DMS 273 treated with DMSO at 0.1 percent for 48 hours (cell line): Measurements from ENCODE around the gene NOBOX.
"Not testable (repeated sequence)": the region's sequence is repeated elsewhere in the genome, so short reads cannot be mapped to it uniquely, and the experiment has no call there.

Experiments
- DNase-seq: peaks from one replicate; lab custom pipeline; 2025; lab: John Stamatoyannopoulos, UW

Gene NOBOX

DNA sequence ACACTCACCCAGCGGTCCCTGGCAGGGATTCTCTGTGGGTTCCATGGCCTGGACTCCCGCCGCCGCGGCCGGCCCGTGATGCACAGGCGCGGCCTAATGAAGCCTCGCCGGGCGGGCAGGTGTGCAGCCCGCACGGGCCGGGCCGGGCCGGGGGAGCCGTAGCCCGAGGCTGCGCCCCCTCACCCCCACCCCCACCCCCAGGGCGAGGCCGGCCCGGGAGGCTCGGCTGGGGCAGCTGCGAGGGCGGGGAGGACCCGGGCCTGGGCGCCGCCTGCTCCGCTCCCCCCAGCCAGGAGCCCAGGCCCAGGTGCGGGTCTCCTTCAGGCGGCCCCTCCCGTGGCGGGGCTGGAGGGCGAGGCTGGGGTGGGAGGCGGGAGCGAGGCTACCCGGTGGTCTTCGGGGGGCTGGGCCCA lies at the start of gene NOBOX:
Gene NOBOX, minus strand, starts transcription at position 45 of the 413 bp plus-strand sequence.
- DNase-seq, result no peak

GRCh38 chr7:144452064-144452463 lies 48.6 kb upstream of the NOBOX start:
- no peak for DNase-seq

DNA sequence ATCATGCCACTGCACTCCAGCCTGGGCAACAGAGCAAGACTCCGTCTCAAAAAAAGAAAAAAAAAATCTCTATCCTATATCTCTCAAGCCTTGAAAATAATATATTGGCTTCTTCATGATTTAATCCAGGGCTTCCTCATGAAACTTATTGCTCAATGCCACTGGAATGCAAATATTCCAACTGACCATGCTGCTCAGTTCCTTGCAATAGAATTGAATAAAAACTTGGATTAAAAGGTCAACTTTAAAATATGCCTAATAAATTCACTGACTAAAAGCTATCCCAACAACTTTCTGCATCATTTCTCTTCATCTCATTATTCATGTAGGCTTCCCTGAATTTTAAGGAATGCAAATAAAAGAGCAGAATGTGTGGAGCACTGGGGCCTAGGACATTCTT lies 42.1 kb upstream of the NOBOX start:
- no peak for DNase-seq

GRCh38 chr7:144439717-144440205 lies 36.3 kb upstream of the NOBOX start:
- no peak for DNase-seq

- no peak for DNase-seq
Measured at GRCh38 chr7:144438759-144439158, 35.3 kb upstream of the NOBOX start.

DNA sequence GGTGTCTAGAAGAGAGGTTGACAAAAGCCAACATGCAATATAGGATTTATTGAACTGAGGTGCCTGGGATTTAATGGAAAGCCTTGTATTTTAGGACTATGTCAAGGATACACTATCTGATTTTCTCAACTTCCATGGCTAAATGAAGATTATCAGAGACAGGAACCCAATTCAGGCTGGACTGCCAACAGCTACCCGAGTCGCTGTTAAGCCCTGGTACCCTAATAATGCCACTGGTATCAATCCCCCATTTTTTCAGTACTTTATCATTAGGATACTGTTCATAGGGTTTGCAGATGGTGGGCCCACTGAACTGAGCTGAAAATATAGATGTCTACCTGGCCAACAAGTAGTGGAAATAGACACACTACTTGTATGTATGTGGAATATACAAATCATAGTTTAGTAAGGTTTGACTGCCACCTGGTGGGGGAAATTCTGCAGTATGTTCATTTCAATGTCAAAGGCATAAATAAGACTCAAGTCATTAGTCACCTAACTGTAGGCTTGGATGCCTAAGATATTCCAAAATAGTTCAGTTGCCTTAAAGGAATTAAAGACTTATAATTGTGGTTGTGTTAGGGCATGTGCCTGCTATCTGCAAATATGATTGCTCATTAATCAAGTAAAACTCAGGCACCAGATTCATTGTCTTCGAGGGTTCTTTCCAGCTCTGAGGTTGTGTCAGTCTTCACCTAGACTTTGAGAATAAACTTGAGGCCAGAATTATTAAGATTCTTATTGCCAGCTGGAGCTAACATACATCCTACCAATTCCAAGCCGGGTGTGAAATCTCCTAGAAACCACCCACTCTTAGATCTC lies 34.1 kb upstream of the NOBOX start:
- no peak for DNase-seq

DNA sequence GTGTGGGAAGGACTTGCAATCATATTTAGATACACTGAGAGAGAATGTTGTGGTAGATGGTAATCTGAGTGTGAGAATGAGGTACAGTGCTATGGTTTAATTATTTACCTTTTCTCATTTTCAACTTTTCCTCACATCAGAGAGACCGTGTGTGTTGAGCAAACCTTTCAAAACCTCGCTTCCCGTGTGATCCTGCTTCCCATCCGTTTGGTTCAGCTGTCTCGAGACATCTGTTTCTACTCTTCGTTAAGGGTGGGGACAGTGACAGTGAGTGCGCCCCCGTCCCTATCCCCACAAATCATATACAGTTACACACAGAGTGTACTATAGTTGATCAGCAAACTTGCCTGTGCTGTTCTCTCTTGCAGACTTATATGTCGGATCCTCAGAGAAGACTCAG lies 33.0 kb upstream of the NOBOX start:
- DNase-seq, result no peak

DNA sequence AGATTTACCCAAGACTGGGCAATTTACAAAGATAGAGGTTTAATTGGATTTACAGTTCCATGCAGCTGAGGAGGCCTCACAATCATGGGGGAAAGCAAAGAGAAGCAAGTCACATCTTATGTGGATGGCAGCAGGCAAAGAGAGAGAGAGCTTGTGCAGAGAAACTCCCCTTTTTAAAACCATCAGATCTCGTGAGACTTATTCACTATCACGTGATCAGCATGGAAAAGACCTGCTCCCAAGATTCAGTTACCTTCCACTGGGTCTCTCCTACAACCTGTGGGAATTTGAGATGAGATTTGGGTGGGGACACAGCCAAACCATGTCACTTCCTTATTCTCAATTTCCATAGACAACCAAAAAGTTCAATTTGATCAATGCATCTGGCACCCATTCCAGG lies 24.9 kb upstream of the NOBOX start:
- no peak for DNase-seq

GRCh38 chr7:144427539-144427938 lies 24.0 kb upstream of the NOBOX start:
- not testable (repeated sequence) for DNase-seq

GRCh38 chr7:144418931-144419330 lies 15.4 kb upstream of the NOBOX start:
- DNase-seq, result not testable (repeated sequence)

DNA sequence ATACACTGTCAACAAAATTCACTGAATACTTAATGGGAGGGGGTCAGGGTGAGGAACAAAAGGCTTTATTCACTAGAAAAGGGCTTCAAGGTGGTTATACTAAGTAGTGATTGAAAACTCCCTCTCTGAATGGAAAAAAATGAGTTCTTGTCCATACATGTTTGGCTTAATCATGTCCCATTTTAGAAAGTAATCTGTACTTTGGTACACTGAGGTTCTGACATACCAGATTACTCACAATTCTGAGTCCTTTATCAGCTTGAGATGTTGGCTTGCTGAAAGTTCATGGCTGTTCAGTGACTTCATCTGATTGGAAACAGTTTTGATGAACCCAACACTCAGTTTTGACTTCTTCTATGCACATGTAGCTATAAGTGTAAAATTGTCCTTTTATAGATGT lies 12.8 kb upstream of the NOBOX start:
- DNase-seq, result no peak

DNA sequence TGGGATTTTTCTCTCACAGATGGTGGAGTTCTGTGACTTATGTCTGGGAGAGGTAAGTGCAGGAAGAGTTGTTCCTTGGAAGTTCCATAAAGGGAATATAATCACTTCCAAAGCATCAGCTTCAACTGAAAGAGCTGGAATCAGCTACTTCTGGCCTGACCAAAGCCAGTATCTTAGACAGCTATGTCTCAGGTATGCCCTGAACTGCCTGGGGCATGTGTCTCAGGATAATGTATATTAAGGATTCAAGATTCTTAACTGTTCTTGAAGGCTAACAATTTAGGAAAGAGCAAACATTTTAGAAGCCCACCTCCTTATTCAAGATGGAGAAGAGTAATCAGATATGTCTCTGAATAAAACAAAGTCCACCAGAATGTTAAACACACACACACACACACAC lies 12.4 kb upstream of the NOBOX start:
- DNase-seq, result no peak

- DNase-seq, result no peak
Measured at GRCh38 chr7:144414815-144415214, 11.3 kb upstream of the NOBOX start.

- DNase-seq, result no peak
Measured at GRCh38 chr7:144410441-144410840, 6.9 kb upstream of the NOBOX start.

DNA sequence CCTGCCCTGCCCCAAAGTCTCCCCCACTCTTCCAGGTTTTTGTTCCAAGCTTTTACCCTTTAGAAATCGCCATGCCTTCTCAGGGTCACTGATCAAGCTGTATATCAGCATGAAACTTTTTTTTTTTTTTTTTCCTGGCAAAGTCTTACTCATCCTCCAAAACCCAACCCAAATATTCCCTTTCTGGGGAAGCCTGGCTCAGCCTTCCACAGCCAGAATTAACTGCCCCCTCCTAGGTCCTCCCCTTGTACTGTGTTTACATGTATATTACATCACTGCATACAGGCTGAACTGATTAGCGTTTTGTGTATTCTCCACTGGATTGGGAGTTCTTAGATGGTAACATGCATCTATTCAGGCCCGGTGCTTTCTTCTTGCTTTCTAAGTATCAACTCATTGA lies 4.6 kb upstream of the NOBOX start:
- DNase-seq, result no peak

GRCh38 chr7:144407266-144407931 lies 3.9 kb upstream of the NOBOX start:
- DNase-seq, result no peak

- DNase-seq, result no peak
Measured at GRCh38 chr7:144404946-144405345, 1.5 kb upstream of the NOBOX start.

DNA sequence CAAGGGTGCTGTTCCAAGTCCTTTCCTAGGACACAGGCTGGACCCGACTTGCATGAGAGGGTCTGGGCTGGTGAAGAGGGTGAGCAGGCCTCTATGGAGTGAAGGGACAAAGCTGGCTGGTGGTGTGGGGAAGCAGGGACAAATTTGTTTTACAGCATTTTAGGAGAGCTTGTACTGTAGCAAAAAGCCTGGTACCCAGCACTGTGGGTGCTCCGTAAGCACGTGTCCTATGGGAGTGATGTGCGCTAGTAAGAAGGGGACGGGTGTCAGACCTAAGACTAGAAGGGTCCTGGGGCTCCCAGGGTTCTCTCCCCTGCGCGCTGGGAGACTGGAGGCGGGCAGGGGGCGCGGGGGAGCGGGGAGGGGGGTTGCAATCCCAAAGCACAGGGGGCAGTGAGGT lies 391 bp downstream of the NOBOX start:
- DNase-seq, result no peak

- DNase-seq, result no peak
Measured at GRCh38 chr7:144401490-144401889, 2.0 kb downstream of the NOBOX start.

DNA sequence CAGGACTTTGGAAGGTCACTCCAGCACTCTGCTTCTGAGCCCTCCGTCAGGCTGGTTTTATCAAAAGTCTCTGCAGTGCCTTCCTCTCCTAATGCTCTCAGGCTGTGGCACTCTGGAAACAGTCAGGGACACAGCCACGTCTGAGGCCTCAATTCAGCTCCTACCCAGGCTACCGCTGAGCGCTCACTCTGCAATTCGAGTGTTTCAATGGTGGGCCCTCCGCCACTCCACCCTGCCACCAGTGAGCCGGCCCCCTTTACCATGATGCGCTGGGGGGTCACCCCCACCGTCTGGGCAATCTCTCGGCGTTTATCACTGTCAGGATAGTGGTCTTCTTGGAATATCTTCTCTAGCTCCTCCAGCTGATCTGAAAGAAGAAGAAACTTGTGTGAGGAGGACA lies 3.5 kb downstream of the NOBOX start:
- DNase-seq, result no peak

- no peak for DNase-seq
Measured at GRCh38 chr7:144398911-144399310, 4.6 kb downstream of the NOBOX start.

DNA sequence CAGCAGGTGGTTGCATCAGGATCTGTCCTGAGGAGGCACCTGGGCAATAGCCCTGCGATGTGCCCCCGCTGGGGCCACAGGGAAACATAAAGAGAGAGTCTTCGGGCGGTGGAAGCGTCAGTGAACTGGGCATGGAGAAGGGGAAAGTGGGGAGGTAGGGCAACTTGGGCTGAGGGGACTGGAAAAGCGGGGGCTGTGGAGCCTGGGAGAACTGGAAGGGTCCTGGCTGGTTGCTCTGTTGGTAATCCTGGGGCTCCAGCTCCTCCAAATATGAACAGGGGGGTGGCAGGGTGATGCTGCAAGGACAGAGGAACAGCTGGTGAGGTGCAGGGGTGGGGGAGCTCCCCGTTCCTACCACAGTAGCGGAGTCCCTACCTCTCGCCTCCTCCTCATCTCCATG lies 5.2 kb downstream of the NOBOX start:
- DNase-seq, result no peak

DNA sequence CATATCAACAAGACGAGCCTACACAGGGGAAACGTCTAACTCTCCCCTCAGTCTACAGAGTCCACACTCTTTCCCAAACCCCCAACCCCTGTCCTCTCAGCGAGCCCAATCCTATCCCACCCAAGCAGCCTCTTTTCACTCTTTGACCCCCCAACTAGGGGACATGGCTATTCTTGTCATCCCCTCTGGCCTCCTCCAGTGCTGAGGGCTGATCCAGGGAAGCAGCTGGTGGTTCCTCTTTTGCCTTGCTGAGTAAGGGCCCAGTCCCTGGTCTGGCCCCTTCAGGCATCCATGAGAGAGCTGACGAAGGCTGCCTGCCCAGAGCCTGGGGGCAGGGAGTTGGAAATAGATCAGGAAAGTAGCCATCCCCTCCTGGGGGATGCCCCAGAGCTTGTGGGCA lies 6.4 kb downstream of the NOBOX start:
- DNase-seq, result no peak
